A673 (cell line): ENCODE results near the gene LPCAT1.

Experiments
- CTCF ChIP-seq: fragments of 300-800, 200-600 bp; sonication (generic); conservative IDR thresholded peaks from 2 replicates; pipeline ENCODE4 v1.5.1; 2017; ENCODE audit warnings: low read depth, mild to moderate bottlenecking, antibody characterized with exemption, low read length, moderate library complexity, mixed read lengths
- EZH2 ChIP-seq: fragments of 200-600 bp; sonication (generic); IDR thresholded peaks from 2 replicates; pipeline ENCODE4 v1.6.1; 2017; ENCODE audit warnings: borderline replicate concordance, low read depth, mild to moderate bottlenecking, mixed read lengths, antibody characterized with exemption, low read length; ENCODE audit not compliant: poor library complexity, severe bottlenecking

- TF ChIP-seq CTCF, result no peak
- TF ChIP-seq EZH2, result no peak
Measured at GRCh38 chr5:1449081-1449630, 74.6 kb downstream of the LPCAT1 start.
